Nephron (organoid): ENCODE measurements around the gene CYP8B1.

Experiments
- H3K27ac Mint-ChIP-seq, 3 experiments: 2 replicates each; pipeline ENCODE4 v1.8.0; 2020; ENCODE audit warnings: mixed read lengths in 3 of 3, mild to moderate bottlenecking in 2 of 3, moderate library complexity in 1 of 3
- H3K27me3 Mint-ChIP-seq: 2 replicates; pipeline ENCODE4 v1.8.0; 2021; ENCODE audit warnings: low read depth, mild to moderate bottlenecking, moderate library complexity, mixed read lengths
- H3K36me3 Mint-ChIP-seq: 2 replicates; pipeline ENCODE4 v1.8.0; 2020; ENCODE audit warnings: low read depth, mixed read lengths
- H3K4me1 Mint-ChIP-seq: 2 replicates; pipeline ENCODE4 v1.8.0; 2020; ENCODE audit warnings: mixed read lengths
- H3K4me3 Mint-ChIP-seq, 3 experiments: 2 replicates each; pipeline ENCODE4 v1.8.0; 2020; ENCODE audit warnings: mild to moderate bottlenecking in 3 of 3, mixed read lengths in 3 of 3, moderate library complexity in 2 of 3
- H3K9me3 Mint-ChIP-seq: 2 replicates; pipeline ENCODE4 v1.8.0; 2020; ENCODE audit warnings: mixed read lengths
- TF ChIP-seq, protein P1 (sequence below), 3 experiments: fragments of 200-600 bp; sonication (generic); IDR thresholded peaks; one replicate each; pipeline ENCODE4 v1.5.0; 2021; ENCODE audit warnings: antibody characterized with exemption in 3 of 3; ENCODE audit not compliant: unreplicated experiment in 3 of 3

The CYP8B1 gene

DNA sequence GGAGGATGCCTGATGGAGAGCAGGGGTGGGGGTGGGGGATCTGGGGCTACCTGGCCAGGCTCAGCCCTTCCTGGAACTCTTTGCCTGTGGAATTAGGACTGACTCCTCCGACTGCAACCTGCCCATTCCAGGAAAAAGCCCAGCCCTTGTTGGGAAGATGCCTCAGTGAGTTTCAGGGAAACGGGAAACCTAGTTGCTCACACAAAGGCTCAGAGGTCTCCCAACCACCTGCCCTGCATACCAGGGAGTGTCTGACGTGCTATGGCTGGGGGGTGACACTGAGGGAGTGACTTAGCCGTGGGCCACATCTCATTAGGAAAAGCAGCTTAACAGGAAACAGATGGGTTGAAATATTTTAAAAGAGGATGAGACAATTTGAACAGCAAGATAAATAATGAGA, 27.9 kb downstream of the CYP8B1 start:
- Mint-ChIP-seq H3K4me1 (peaks cover 40% of the 10 kb centered on the region), H3K4me3 (no peak overlapping the region), H3K9me3 (no peaks in the 10 kb centered on the region), H3K36me3 (no peaks in the 10 kb centered on the region), H3K27ac (peak overlapping the region in 1 of 3 experiments; percentile 65), H3K27me3 (no peaks in the 10 kb centered on the region)
- TF ChIP-seq, protein P1, sequence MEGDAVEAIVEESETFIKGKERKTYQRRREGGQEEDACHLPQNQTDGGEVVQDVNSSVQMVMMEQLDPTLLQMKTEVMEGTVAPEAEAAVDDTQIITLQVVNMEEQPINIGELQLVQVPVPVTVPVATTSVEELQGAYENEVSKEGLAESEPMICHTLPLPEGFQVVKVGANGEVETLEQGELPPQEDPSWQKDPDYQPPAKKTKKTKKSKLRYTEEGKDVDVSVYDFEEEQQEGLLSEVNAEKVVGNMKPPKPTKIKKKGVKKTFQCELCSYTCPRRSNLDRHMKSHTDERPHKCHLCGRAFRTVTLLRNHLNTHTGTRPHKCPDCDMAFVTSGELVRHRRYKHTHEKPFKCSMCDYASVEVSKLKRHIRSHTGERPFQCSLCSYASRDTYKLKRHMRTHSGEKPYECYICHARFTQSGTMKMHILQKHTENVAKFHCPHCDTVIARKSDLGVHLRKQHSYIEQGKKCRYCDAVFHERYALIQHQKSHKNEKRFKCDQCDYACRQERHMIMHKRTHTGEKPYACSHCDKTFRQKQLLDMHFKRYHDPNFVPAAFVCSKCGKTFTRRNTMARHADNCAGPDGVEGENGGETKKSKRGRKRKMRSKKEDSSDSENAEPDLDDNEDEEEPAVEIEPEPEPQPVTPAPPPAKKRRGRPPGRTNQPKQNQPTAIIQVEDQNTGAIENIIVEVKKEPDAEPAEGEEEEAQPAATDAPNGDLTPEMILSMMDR (IDR thresholded peaks at IDR 0.05; ENCODE audit: unreplicated experiment in 3 of 3) = no peak

DNA sequence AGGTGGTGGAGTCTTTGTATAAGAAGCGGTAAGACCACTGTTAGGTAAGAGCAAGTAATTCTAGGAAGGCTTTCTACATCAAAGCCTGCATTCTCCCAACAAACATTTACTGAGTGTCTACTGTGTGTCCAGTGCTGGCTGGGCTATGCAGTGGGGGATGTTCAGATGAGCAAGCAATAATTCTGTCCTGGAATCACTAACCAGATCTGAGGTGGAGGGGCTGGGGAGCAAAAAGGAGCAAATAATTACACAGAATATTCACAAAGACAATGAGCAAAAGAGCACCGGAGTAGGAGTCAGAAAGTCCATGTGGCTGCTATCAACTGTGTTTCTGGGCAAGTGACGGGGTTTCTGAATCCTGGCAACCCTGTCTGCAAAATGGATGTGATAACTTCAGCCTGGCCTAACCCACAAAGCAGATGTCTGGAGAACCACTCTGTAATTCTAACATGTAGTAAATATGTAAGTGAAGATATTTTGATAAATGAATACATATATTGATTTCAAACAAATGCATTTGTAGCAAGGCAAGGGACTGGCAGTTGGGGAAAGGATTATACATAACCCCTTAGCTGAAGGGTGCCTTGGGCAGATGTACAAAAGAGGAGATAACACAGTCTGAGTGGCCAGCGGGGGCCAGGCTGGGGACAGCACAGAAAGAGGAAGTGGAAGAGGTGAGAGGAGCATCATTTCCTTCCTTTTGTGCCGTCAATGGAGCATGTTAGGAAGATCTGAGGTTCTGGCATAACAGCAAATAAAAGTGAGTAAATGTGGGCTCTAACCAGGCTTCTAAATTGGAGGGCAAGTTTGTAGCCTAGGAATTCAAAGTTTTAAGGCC, 28.8 kb downstream of the CYP8B1 start:
- Mint-ChIP-seq H3K27me3 (no peaks in the 10 kb centered on the region), H3K27ac (peak overlapping the region in 2 of 3 experiments; percentile 23 to 33)

DNA sequence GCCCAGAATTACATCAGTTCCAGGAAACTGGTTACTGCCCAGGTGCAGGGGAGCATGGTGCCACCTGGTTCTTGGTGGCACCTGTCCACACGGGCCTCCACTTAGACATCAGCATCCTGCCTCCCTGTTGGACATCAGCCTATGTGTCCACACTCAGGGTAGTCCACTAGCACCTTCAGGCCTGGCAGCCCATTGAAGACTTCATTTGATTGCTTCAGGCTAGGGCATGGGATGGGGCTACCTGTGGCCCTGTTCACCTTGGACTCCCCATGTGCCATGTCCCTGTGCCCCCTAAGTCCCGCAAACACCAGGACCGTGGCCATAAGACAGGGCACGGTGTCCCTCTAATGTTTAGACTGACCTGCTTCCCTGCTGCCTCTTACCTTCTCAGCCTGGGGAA, 30.9 kb downstream of the CYP8B1 start:
- H3K9me3 Mint-ChIP-seq = no peaks in the 10 kb centered on the region
- no peak overlapping the region for H3K4me3 Mint-ChIP-seq
- H3K27ac Mint-ChIP-seq = no peak overlapping the region
- no peaks in the 10 kb centered on the region for H3K36me3 Mint-ChIP-seq
- H3K4me1 Mint-ChIP-seq = peaks cover 20% of the 10 kb centered on the region
- no peaks in the 10 kb centered on the region for H3K27me3 Mint-ChIP-seq
- TF ChIP-seq, protein P1 (IDR thresholded peaks at IDR 0.05; ENCODE audit: unreplicated experiment in 3 of 3) = no peak

More for the DNA sequence above, 28.8 kb downstream of the CYP8B1 start:
- Mint-ChIP-seq H3K9me3 (no peaks in the 10 kb centered on the region), H3K4me3 (no peak overlapping the region), H3K36me3 (no peaks in the 10 kb centered on the region), H3K4me1 (peaks cover 32% of the 10 kb centered on the region)
- TF ChIP-seq, protein P1 (IDR thresholded peaks at IDR 0.05; ENCODE audit: unreplicated experiment in 3 of 3) = no peak

DNA sequence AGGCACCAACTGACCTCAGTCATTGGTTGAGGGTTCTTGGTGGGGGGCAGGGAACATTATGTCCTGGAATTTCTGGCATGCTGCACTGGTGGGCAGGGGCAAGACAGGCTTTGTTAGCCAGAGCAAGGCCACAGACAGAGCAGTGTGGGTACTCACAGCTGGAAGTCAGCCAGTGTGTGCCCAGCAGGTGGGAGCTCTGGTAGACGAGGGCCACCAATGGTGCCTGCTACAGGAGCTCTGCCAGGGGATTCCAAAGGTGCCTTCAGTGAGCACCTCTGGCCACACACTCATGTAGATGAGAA, 31.3 kb downstream of the CYP8B1 start:
- H3K9me3 Mint-ChIP-seq = no peaks in the 10 kb centered on the region
- H3K4me1 Mint-ChIP-seq = peaks cover 20% of the 10 kb centered on the region
- H3K4me3 Mint-ChIP-seq = no peak overlapping the region
- H3K36me3 Mint-ChIP-seq = no peaks in the 10 kb centered on the region
- no peak overlapping the region for H3K27ac Mint-ChIP-seq
- TF ChIP-seq, protein P1 (IDR thresholded peaks at IDR 0.05; ENCODE audit: unreplicated experiment in 3 of 3) = no peak
- peaks cover 2% of the 10 kb centered on the region for H3K27me3 Mint-ChIP-seq

DNA sequence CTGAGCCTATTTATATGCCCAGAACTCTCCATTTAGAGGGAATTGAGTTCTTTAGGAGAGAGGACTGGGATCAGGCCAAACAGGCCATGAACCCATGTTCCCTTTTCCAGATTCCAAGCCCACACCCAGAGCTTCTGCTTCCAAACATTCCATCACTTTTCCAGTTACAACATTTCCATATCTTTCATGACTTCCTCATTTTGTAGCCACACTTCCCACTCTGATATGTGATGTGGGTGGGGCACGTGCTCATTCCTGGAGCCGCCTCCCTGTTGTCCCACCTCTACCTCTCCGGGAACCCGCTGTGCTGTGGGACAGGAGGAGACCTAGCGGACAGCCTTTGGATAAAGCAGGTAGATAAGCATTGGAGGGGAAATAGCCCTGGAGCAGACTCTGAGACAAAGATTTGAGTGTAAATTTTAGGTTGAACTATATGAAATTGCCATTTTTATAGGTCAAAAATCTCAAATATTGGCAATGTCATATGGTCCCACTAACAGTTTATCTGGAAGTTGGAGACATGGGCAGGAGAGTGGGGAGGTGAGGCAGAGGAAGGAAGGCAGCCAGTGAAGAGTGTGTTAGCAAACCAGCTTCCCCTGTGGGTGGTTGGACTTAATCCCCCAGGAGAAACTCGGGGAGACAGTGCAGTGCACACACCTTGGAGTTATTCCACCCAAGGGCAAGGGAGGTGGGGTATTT, 31.8 kb downstream of the CYP8B1 start:
- H3K4me3 Mint-ChIP-seq = no peak overlapping the region
- H3K9me3 Mint-ChIP-seq = no peaks in the 10 kb centered on the region
- no peaks in the 10 kb centered on the region for H3K36me3 Mint-ChIP-seq
- peaks cover 5% of the 10 kb centered on the region for H3K27me3 Mint-ChIP-seq
- H3K27ac Mint-ChIP-seq = peak overlapping the region in 1 of 3 experiments; percentile 7
- peaks cover 20% of the 10 kb centered on the region for H3K4me1 Mint-ChIP-seq
- TF ChIP-seq, protein P1 (IDR thresholded peaks at IDR 0.05; ENCODE audit: unreplicated experiment in 3 of 3) = no peak
